ENCODE results near the gene CGB8.

CGB8 gene

GRCh38 chr19:49014123-49014869 lies 34.6 kb downstream of the CGB8 start:
- DNase-seq (ENCODE audit: low read depth in 1 of 2, low spot score in 1 of 2): no peak
- H3K27me3 ChIP-seq (ENCODE audit: insufficient read depth, poor library complexity, severe bottlenecking): peaks cover 16% of the 10 kb centered on the region
- no peak overlapping the region for H3K4me3 ChIP-seq (replicated peaks; ENCODE audit: insufficient read depth, low read length)
- TF ChIP-seq GABPA (IDR thresholded peaks at IDR 0.05; ENCODE audit: low read depth): no peak
- TF ChIP-seq SPI1 (IDR thresholded peaks at IDR 0.05; ENCODE audit: borderline replicate concordance, low read depth): no peak
- TF ChIP-seq POLR2AphosphoS5 (IDR thresholded peaks at IDR 0.05; ENCODE audit: low read depth): no peak
- TF ChIP-seq REST (IDR thresholded peaks at IDR 0.05; ENCODE audit: insufficient replicate concordance, low read depth): no peak
- TF ChIP-seq CTCF (IDR thresholded peaks at IDR 0.05; ENCODE audit: insufficient read depth, low read length): no peak
- H3K27ac ChIP-seq (replicated peaks): no peak overlapping the region

- H3K27ac ChIP-seq (replicated peaks): no peak overlapping the region
- TF ChIP-seq CTCF (IDR thresholded peaks at IDR 0.05; ENCODE audit: insufficient read depth, low read length): no peak
- no peak for TF ChIP-seq SPI1 (IDR thresholded peaks at IDR 0.05; ENCODE audit: borderline replicate concordance, low read depth)
- TF ChIP-seq POLR2AphosphoS5 (IDR thresholded peaks at IDR 0.05; ENCODE audit: low read depth): no peak
- TF ChIP-seq REST (IDR thresholded peaks at IDR 0.05; ENCODE audit: insufficient replicate concordance, low read depth): no peak
- no peak for TF ChIP-seq GABPA (IDR thresholded peaks at IDR 0.05; ENCODE audit: low read depth)
- no peak overlapping the region for H3K4me3 ChIP-seq (replicated peaks; ENCODE audit: insufficient read depth, low read length)
- no peak for DNase-seq (ENCODE audit: low read depth in 1 of 2, low spot score in 1 of 2)
- H3K27me3 ChIP-seq (ENCODE audit: insufficient read depth, poor library complexity, severe bottlenecking): no peaks in the 10 kb centered on the region
Observed at GRCh38 chr19:49011194-49011593, 37.7 kb downstream of the CGB8 start.

GRCh38 chr19:49010453-49010852 lies 38.5 kb downstream of the CGB8 start:
- no peak for TF ChIP-seq POLR2AphosphoS5 (IDR thresholded peaks at IDR 0.05; ENCODE audit: low read depth)
- no peak for TF ChIP-seq GABPA (IDR thresholded peaks at IDR 0.05; ENCODE audit: low read depth)
- no peak for TF ChIP-seq REST (IDR thresholded peaks at IDR 0.05; ENCODE audit: insufficient replicate concordance, low read depth)
- no peaks in the 10 kb centered on the region for H3K27me3 ChIP-seq (ENCODE audit: insufficient read depth, poor library complexity, severe bottlenecking)
- DNase-seq (ENCODE audit: low read depth in 1 of 2, low spot score in 1 of 2): no peak
- no peak overlapping the region for H3K27ac ChIP-seq (replicated peaks)
- H3K4me3 ChIP-seq (replicated peaks; ENCODE audit: insufficient read depth, low read length): no peak overlapping the region

Measured in HL-60 (cell line).